ENCODE results near the gene KPNA1. TPM values are rescaled to one million over a fixed set of nuclear protein-coding genes. Genes with fewer than 3 reads are reported as not detected.

The KPNA1 gene
- total and polyA plus RNA-seq, 2 experiments from 2014 or later: 34.0 to 62.6 TPM

GRCh38 chr3:122397201-122397600 lies 117.5 kb downstream of the KPNA1 start:
- no peak for DNase-seq
- H3K9ac ChIP-seq: no peak overlapping the region
- no peaks in the 10 kb centered on the region for H3K9me2 ChIP-seq (ENCODE audit: insufficient read depth)
- no peak overlapping the region for H3K4me3 ChIP-seq
- H2AFZ ChIP-seq: no peak overlapping the region
- in situ Hi-C loops (cut with MboI): no loop called here
- no peaks in the 10 kb centered on the region for H4K20me1 ChIP-seq (ENCODE audit: insufficient read depth)
- no peak overlapping the region for H3K4me2 ChIP-seq (ENCODE audit: unreplicated experiment)
- H3K36me3 ChIP-seq (ENCODE audit: low read depth): no peaks in the 10 kb centered on the region
- peaks cover 26% of the 10 kb centered on the region for H3K79me2 ChIP-seq (ENCODE audit: insufficient read depth)
- H3K9me3 ChIP-seq (ENCODE audit: low read depth): no peaks in the 10 kb centered on the region
- H3K4me1 ChIP-seq (ENCODE audit: insufficient read depth): peaks cover 13% of the 10 kb centered on the region; the same call in 1 of the 2 replicates
- peaks cover 11% of the 10 kb centered on the region for H3F3A ChIP-seq (ENCODE audit: insufficient read depth)
- H3K27ac ChIP-seq: no peak overlapping the region
- H3K27me3 ChIP-seq (replicated peaks; ENCODE audit: insufficient read depth): no peaks in the 10 kb centered on the region
- 91 to 97% methylated on average over 1 of the region's 1 CpG for WGBS, 2 experiments (ENCODE audit: low coverage in 1 of 2, low lambda C conversion rate in 2 of 2, missing lambda C conversion rate in 2 of 2)
- TF ChIP-seq EZH2phosphoT487 (IDR thresholded peaks at IDR 0.05; ENCODE audit: insufficient read depth, low read depth) (no peak), EZH2 (IDR thresholded peaks at IDR 0.05; ENCODE audit: insufficient read depth, poor library complexity, severe bottlenecking) (no peak)

GRCh38 chr3:122396511-122396910 lies 118.2 kb downstream of the KPNA1 start:
- Histone ChIP-seq H3K9me3 (ENCODE audit: low read depth) (no peaks in the 10 kb centered on the region), H4K20me1 (ENCODE audit: insufficient read depth) (no peaks in the 10 kb centered on the region), H3K36me3 (ENCODE audit: low read depth) (no peaks in the 10 kb centered on the region), H3K4me1 (ENCODE audit: insufficient read depth) (peaks cover 13% of the 10 kb centered on the region; the same call in 1 of the 2 replicates), H3K79me2 (ENCODE audit: insufficient read depth) (peaks cover 26% of the 10 kb centered on the region), H2AFZ (no peak overlapping the region), H3K27ac (no peak overlapping the region), H3F3A (ENCODE audit: insufficient read depth) (peaks cover 11% of the 10 kb centered on the region), H3K9ac (no peak overlapping the region), H3K4me3 (no peak overlapping the region), H3K27me3 (replicated peaks; ENCODE audit: insufficient read depth) (no peaks in the 10 kb centered on the region), H3K9me2 (ENCODE audit: insufficient read depth) (no peaks in the 10 kb centered on the region), H3K4me2 (ENCODE audit: unreplicated experiment) (no peak overlapping the region)
- TF ChIP-seq EZH2phosphoT487 (IDR thresholded peaks at IDR 0.05; ENCODE audit: insufficient read depth, low read depth) (no peak), EZH2 (IDR thresholded peaks at IDR 0.05; ENCODE audit: insufficient read depth, poor library complexity, severe bottlenecking) (no peak)
- in situ Hi-C loops (cut with MboI): no loop called here
- no peak for DNase-seq

- Histone ChIP-seq H3K4me2 (ENCODE audit: unreplicated experiment) (no peak overlapping the region), H3K79me2 (ENCODE audit: insufficient read depth) (peaks cover 26% of the 10 kb centered on the region), H3K9ac (no peak overlapping the region), H3F3A (ENCODE audit: insufficient read depth) (peaks cover 11% of the 10 kb centered on the region), H2AFZ (no peak overlapping the region), H3K4me1 (ENCODE audit: insufficient read depth) (peaks cover 13% of the 10 kb centered on the region; the same call in 1 of the 2 replicates), H3K27me3 (replicated peaks; ENCODE audit: insufficient read depth) (no peaks in the 10 kb centered on the region), H3K4me3 (no peak overlapping the region), H3K27ac (no peak overlapping the region), H3K9me3 (ENCODE audit: low read depth) (no peaks in the 10 kb centered on the region), H3K9me2 (ENCODE audit: insufficient read depth) (no peaks in the 10 kb centered on the region), H4K20me1 (ENCODE audit: insufficient read depth) (no peaks in the 10 kb centered on the region), H3K36me3 (ENCODE audit: low read depth) (no peaks in the 10 kb centered on the region)
- in situ Hi-C loops (cut with MboI): no loop called here
- TF ChIP-seq EZH2 (IDR thresholded peaks at IDR 0.05; ENCODE audit: insufficient read depth, poor library complexity, severe bottlenecking) (no peak), EZH2phosphoT487 (IDR thresholded peaks at IDR 0.05; ENCODE audit: insufficient read depth, low read depth) (no peak)
- DNase-seq: peak; percentile 35
- WGBS, 2 experiments (ENCODE audit: low coverage in 1 of 2, low lambda C conversion rate in 2 of 2, missing lambda C conversion rate in 2 of 2): 26 to 37% methylated on average over 3 of the region's 3 CpGs
Measured at GRCh38 chr3:122395582-122395981, 119.2 kb downstream of the KPNA1 start.

GRCh38 chr3:122394173-122394572 lies 120.6 kb downstream of the KPNA1 start:
- WGBS, 2 experiments (ENCODE audit: low coverage in 1 of 2, low lambda C conversion rate in 2 of 2, missing lambda C conversion rate in 2 of 2): 47 to 60% methylated on average over 1 of the region's 1 CpG
- no peak for DNase-seq
- peak overlapping the region; percentile 60 for H2AFZ ChIP-seq

More at GRCh38 chr3:122394173-122394572, 120.6 kb downstream of the KPNA1 start:
- Histone ChIP-seq H3K9me3 (ENCODE audit: low read depth) (no peaks in the 10 kb centered on the region), H3K4me1 (ENCODE audit: insufficient read depth) (peaks cover 13% of the 10 kb centered on the region; the same call in 1 of the 2 replicates), H3K9me2 (ENCODE audit: insufficient read depth) (no peaks in the 10 kb centered on the region), H3F3A (ENCODE audit: insufficient read depth) (peaks cover 11% of the 10 kb centered on the region), H3K79me2 (ENCODE audit: insufficient read depth) (peaks cover 32% of the 10 kb centered on the region), H3K36me3 (ENCODE audit: low read depth) (no peaks in the 10 kb centered on the region), H4K20me1 (ENCODE audit: insufficient read depth) (no peaks in the 10 kb centered on the region), H3K4me3 (no peak overlapping the region), H3K4me2 (ENCODE audit: unreplicated experiment) (no peak overlapping the region), H3K9ac (0 out of 2 replicates have a peak overlapping the region, but pooled peaks have one; percentile 12), H3K27me3 (replicated peaks; ENCODE audit: insufficient read depth) (no peaks in the 10 kb centered on the region), H3K27ac (no peak overlapping the region)
- in situ Hi-C loops (cut with MboI): no loop called here
- TF ChIP-seq EZH2phosphoT487 (IDR thresholded peaks at IDR 0.05; ENCODE audit: insufficient read depth, low read depth): no peak
- TF ChIP-seq EZH2 (IDR thresholded peaks at IDR 0.05; ENCODE audit: insufficient read depth, poor library complexity, severe bottlenecking): no peak

All from GM23248 (cell line).